HG03175 (cell line): ENCODE data around the gene KRT74.

ENCODE experiments used
- ATAC-seq: cut with Tn5 transposase; IDR thresholded peaks from one replicate; pipeline ENCODE4 v1.9.1; 2021; ENCODE audit warnings: mild to moderate bottlenecking, moderate library complexity; ENCODE audit not compliant: unreplicated experiment

KRT74 gene

DNA sequence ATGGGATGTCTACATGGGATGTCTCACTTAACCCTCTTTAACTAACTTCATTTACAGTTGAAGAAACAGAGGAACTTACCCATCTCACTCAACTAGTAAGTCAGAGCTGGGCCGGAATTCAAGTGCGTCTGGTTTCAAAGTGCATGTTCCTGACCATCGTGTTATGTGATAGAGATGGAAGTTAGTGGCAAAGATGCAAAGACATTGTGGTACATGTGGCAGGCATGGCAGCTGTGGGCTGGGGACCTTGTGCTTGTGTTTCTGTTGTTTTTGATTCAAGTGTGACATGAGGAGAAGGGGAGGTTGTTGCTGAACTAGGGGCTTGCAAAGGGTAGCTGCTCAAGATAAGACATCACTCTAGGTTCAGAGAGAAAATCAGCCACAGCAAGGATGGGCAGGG is 2.3 kb upstream of the KRT74 start:
- ATAC-seq = no peak

- ATAC-seq = no peak
Observed at GRCh38 chr12:52575256-52575655, 1.6 kb upstream of the KRT74 start.

- no peak for ATAC-seq
Observed at GRCh38 chr12:52573306-52573705, 337 bp downstream of the KRT74 start.

GRCh38 chr12:52570511-52570910 is 3.1 kb downstream of the KRT74 start:
- ATAC-seq = no peak

DNA sequence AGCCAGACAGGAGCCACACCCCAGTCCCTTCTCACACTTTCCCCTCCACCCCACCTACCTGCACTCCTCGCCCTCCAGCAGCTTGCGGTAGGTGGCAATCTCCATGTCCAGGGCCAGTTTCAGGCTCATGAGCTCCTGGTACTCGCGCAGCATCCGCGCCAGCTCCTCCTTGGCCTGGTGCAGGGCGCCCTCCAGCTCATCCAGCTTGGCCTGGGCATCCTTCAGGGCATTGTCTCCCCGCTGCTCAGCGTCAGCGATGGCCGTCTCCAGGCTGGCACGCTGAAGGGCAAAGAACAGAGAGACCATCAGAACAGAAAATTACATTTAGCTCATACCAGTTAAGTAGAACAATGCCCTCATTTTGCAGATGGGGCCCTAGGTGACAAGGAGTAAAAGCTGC is 5.5 kb downstream of the KRT74 start:
- no peak for ATAC-seq

DNA sequence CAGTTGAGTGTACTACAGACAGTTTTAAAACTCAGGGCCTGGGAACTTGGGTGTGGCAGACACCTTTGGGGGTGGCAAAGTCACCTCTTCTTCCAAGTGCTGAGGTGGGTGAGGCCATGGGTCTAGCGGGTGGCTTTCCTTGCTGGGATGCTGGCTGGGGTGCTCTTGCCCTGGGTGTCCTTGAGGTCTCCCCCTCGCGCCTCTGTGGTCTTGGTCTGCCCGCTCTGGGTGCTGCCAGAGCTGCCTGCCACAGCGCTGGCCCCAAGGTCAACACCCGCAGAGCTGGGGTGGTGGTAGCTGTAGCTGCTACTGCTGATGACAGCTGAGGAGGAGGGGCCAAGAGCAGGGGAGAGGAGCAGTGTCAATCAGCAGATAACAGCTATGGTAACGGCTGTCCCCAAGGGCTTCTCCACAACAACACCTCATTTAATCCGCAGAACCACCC is 6.8 kb downstream of the KRT74 start:
- ATAC-seq = no peak

- no peak for ATAC-seq
Observed at GRCh38 chr12:52564582-52564981, 9.1 kb downstream of the KRT74 start.

DNA sequence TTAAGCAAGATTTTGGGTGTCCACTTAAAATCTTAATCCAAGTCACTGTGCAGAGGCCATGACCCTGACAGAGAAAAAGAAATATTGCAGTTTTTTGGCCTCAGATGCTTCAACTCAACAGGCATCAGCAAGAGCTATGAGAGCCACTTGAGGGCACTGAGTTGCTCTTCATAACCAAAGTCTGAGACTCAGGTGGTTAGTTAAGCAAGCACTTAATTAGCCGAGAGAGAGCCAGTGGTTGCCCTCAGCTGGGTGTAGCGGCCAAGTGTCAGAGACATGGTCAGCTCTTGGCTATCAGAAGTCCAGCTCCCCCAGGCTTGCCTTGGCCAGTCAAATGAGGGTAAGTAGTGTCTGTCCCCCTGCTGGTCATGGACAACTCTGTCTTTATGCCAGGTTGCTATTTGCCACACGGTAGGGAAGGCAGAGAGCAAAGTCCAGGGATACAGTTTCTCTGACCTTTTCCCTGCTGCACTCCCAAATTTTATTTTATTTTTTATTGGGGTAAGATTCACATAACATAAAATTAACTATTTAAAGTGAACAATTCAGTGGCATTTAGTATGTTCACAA is 11.7 kb downstream of the KRT74 start:
- no peak for ATAC-seq

DNA sequence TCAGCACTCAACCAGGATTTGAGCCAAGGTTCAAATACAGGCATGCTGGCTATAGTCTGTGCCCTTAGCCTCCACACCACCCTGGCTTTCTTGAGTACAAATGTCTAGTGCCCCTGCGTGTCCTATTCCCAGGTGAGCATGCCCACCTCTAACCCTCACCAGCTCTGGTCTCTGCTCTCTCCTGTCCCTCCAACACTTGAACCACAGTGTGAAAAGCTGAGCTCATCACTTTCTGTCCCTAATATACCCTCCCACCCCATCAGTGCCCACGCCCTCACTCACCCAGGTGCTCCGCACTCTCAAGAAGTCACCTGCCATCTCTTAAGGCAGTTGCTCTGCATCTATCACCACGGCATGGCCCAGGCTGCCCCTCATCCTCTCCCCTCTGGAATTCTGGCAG is 13.7 kb downstream of the KRT74 start:
- ATAC-seq = no peak

DNA sequence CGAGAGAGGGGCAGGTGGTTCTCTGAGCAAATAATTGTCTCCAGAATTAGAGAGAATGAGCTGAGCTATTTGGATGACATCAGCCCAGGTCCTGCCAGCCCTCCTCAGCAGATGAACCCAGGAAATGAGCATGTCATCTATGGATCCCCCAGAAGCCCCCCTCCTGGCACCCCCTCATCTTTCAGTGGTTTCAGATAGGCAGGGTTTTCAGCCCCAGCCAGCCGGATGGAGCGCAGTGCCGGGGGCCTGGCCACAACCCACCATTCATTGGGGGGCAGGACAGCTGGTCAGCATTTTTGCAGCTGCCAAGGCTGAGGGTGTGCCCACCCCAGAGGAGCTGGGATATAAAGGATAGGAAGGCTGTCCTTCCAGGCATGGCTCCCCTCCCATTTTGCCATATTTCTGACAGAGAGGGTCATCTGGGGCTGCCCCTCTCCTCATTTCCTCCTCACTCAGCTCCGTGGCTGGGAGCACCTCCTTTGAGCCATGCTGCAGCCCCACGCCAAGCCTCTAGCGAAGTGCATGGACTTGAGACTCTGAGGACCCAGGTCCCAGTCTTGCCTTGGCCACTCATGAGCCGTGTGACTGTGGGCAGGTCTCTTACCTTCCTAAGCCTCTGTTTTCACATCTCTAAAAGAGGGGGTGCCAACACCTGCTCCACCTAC is 14.7 kb downstream of the KRT74 start:
- ATAC-seq = no peak

DNA sequence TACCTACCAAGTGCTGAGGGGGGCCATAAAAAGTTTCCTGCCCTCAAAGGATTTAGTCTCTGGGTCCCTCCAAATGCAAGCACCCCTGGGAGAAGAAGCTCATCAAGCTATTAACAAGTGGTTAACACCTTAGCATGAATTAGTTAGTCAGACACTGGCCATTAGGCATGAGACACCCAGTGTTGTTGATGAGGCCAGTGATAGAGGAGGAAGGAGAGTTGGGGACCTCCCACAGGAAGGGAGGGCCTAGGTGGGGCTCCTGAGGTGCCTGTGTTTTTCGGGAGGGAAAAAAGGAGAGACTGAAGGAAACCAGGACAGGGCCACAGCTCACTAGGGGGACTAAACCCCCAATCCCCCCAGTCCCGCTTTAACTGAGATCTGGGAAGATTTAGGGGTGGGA is 16.2 kb downstream of the KRT74 start:
- no peak for ATAC-seq

GRCh38 chr12:52555577-52555976 is 18.1 kb downstream of the KRT74 start:
- ATAC-seq = no peak

DNA sequence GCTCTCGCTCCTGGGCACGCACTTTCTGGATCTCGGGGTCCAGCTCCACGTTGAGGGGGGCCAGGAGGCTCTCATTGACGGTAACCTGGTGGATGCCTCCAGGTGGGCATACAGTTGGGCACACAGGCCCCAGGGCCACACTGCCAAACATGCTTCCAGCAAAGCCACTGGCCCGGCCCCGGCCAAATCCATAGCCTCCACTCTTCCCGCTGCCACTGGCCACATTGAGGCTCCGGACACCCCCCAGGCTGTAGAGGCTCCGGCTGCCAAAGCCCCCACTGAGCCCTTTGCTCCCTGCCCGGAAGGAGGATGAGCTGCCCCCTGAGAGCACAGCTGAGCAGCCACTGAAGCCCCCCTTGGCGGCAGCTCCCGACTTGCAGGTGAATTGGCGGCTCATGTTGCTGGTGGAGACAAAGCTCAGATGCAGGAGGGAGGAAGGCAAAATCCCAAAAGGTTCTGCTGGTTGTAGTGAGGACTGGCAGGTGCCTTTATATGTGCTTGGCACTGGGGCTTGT is 20.9 kb downstream of the KRT74 start, which contains the start of gene KRT71:
KRT71 (minus strand) TSS at position 465 of the 515 bp plus-strand sequence; CDS start at position 397, 68 bp downstream.
- ATAC-seq = no peak

GRCh38 chr12:52552055-52552454 is 21.6 kb downstream of the KRT74 start:
- ATAC-seq = no peak

GRCh38 chr12:52551216-52551865 is 22.3 kb downstream of the KRT74 start:
- ATAC-seq = no peak

DNA sequence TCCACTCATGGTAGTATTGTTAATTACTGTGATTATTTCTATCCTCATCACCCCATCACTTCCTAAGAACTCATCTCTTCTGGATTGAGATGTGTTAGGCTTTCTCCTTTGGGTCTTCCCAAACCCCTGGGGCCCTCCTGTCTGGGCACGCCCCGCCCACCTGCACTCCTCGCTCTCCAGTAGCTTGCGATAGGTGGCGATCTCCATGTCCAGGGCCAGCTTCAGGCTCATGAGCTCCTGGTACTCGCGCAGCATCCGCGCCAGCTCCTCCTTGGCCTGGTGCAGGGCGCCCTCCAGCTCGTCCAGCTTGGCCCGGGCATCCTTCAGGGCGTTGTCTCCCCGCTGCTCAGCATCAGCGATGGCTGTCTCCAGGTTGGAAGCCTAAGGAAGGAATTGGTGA is 27.5 kb downstream of the KRT74 start:
- ATAC-seq = no peak

DNA sequence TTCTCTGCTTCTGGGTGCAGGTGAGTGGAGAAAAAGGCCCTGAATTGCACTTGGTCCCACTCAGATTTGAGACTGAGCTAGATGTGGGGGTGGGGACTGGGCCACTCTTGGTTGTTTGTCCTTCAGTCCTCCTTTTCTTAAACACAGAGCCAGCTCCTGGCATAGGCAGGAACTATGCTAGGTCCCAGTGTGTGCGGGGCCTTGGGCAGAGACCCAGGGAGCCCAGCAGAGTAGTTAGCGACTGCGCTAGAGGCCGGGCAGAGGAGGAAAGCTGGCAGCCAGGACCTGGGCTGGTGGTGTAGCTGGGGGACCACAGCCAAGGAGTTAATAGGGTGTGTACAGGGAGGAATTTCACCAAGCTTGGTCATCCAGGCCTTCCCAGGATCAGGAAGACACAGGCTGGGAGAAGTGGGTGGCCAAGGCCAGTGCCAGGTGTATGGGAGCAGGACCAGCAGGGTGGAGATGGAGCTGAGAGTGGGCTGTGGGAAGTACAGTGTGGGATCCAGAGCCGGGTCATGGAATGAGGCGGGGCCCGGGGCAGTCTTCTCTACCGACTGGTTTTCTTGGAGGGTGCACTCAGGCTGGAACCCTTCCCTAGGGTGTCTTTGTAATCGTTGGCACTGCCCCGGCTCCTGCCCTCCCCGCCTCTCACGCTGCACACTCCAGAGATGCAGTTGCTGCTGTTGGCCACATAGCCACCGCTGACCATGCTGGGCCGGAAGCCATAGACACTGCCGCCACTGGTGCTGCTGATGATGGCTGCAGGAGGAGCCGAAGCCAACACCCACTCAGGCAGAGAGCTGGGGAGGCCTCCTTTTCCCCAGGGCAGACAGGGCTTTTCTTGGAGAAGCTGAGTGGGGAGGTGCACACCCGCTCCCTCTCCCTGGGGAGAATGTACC is 29.4 kb downstream of the KRT74 start:
- no peak for ATAC-seq

DNA sequence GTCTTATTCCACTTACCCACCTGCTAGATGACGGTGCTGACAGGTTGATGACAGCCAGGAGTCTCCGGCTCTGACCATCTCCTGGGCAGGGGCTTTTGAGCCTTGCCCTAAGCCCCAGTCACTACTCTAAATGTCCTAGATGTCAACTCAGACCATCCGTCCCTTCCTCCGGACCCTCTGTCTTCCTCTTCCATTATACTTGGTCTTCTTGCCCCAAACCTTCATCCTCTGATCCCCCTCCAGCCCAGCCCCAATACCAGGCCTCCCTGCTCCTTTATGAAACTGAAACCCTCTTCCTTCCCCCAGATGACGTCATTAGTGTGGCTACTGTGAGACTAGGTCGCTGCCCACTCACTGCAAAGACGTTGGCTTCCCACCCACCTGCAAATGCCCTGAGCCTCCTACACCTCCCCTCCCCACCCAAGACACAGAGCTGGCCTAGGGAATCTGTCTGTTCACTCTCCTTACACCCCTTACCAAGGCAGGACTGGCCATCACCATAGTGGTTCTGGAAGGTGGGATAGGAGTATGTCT is 30.8 kb downstream of the KRT74 start:
- ATAC-seq = no peak

DNA sequence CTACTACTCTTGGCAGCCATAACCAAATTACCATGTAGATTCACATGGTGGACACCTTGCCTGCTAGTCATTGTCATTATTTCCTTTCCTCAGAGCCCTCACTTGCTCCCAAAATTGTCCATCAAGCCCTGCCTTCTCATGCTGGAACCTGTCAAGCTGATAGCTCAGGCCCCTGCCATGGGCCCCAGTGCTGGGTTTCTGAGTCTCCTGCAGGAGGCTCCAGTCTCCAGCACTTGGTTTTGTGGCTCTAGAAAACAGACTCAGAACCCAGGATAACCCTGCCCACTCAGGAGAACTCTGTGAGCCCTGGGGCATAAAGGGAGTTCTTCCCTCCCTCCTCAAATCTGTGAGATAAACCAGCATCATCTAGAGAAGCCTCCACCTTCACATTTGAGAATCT is 31.5 kb downstream of the KRT74 start:
- no peak for ATAC-seq

DNA sequence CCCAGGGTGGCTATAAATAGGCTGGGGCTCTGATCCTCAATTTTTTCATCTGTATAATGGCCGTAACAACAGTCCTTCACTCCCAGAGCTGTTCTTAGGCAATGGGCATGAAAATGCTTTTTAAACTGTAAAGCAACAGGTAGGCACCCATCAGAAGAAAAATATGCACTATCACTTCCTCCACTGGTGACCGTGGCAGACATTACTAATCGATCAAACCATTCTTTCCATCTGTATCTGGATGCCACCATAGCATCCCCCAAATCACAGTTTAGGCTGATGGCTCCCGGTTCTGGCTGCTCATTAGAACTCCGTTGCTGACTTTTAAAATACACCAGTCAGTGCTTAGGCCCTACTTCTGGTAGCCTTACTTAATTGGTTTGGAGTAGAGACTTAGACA is 31.9 kb downstream of the KRT74 start:
- ATAC-seq = no peak

DNA sequence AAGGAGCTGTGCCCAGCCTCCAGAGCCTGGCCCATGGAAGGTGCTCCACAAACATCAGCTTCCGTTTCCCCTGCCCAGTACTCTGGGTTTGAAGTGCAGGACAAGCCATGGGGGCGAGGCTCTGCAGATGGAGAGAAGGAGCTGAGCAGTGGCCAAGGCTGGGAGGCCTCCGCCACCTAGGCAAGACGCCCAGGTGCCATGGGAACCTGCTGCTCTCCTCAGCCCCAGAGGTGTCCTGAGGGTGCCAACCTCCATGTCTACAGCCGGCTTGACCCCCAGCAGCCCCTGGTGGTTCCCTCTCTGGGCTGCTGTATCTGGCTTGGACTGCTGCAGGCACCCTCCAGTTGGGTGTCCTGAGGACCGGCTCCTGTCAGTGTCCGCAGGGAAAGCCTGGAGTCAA is 33.1 kb downstream of the KRT74 start:
- ATAC-seq = no peak
